Kidney tubule cell (primary cell): ENCODE results near the gene RASA3.
A peak's percentile ranks its signal among the peaks of the same experiment; 100 is the strongest.

Experiments used
- DNase-seq: peaks from one replicate; pipeline ENCODE4 v3.0.0-alpha.2; 2018; ENCODE audit warnings: low spot score

Gene RASA3

DNA sequence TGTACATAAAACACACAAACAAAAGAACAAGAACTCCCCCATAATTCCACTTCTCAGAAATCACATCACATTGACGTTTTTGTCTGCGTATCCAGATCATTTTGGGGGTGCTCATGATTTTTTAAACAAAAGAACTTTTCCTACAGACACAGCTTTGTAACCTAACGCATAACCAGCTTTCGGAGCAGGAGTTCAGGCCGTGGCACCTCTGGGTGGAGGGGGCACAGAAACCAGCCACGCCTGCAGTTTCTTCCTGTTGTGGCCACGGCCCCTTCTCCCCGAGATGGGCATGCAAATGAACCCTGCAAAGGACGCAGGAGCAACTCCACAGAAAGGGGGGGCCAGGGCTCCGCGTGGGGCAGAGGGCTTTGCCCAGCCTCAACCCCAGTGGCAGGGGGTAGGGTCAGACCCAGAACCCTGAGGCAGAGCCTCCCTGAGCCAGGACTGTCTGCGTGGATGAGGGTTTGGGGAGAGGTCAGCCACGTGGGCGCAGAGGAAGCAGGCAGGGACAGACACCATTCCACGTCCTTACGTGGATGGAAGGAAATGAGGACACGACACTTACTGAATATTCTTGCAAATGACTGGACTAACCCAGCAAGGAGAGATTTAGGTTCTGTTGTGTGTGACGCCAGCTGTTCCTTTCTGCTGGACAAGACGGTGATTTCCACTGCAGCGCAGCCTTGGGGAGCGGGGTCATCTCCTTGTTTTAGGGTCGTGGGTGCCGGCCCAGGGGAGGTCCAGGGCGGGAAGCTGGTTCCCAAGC, 64.4 kb downstream of the RASA3 start:
- no peak for DNase-seq

- no peak for DNase-seq
These were observed 65.0 kb downstream of the RASA3 start for GRCh38 chr13:114067381-114067885.

DNA sequence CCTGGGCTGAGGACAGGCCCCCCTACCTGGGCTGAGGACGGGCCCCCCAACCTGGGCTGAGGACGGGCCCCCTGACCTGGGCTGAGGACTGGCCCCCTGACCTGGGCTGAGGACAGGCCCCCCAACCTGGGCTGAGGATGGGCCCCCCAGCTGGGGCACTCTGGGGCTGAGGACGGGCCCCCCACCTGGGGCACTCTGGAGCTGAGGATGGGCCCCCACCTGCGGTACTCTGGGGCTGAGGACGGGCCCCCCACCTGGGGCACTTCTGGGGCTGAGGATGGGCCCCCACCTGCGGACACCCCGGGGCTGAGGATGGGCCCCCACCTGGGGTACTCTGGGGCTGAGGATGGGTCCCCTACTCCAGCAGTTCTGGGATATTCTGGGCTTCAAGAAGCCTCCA, 65.5 kb downstream of the RASA3 start:
- DNase-seq = no peak

DNA sequence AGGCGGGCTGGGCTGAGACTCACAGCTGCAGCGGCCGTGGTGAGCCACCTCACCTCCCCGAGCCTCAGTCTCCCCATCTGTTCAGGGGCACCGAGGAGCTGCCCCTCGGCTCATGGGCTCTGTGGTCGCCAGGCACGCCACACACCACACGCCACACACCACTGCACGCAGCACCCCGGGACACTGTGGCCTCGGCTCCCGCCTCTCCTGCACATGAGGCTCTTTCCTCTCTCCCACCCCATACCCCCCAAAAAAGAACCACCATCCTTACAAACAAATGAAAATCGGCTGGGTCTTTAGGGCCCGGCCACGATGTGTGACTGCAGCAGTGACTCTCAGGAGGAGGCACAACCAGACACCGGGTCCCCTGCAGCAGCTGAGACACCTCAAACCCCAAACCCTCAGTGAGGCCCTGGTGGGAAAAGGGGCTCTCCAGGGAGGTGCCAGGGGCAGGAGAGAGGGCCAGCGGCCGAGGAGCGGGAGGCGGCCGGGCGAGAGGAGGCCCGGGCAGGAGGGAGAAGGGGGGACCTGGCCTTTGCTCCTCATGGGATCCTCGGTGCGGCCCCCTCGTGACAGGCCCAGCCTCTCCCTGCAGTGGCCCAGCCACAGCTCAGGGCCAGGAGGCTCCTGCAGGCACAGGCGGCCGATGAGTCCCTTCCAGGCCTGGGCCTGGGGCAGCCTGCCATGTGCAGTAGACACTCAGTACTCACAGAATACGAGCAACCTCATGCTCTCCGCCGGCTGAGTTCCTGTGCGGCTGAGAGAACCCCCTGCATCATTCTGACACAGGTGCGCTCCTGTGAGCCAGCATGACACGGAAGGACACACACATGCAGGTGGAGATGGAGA, 66.3 kb downstream of the RASA3 start:
- DNase-seq = no peak

- DNase-seq = peak; percentile 94
These were observed 67.1 kb downstream of the RASA3 start for GRCh38 chr13:114065141-114065925.

DNA sequence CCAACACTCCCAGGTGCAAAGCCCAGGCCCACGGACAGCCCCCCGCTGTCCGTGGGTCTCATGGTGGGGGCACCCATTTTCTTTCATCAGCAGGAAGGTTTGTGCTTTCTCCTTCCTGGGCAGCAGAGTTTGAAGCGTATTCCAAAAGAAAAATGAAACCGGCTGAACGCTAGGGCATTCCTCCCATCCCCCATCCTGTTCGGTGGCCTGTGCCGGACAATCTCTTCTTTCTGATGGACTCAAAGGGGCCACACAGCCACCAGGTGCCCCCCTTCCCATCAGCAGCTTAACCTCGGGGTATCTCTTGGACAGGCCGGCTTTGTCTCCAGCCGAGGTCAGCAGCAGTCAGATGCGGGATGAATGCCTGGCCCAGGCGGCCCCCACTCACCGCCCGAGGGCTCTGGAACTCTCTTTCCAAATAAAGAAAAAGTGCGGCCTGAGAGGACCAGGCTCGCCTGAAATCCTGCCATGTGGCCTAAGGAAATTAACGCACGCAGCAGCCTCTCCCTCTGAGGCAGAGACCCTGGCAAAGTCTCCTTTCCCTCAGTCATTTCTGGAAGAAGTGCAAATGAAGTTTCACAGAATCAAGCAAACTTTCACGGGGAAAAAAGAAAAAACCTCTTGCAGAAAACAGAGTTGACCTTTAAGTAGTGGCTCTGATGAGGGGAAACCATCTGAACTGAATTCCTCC, 67.8 kb downstream of the RASA3 start:
- DNase-seq = peak; percentile 38

GRCh38 chr13:114063545-114064449, 68.6 kb downstream of the RASA3 start:
- DNase-seq = peak; percentile 32

DNA sequence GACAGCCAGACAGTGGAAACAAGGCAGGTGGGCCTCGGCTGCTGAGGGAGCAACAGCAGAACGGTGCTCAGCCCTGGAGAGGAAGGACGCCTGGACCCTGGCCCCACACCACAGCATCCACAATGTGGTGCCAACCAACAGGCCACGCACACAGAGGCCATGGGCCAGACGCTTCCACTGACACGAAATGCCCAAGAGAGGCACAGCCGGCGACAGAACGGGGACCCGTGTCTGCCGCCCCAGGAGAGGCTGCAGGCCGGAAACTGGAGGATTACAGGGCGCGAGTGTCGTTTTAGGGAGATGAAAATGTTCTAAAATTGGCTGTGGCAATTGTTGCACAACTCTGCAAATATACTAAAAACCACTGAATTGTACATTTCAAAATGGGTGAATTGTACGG, 69.7 kb downstream of the RASA3 start:
- no peak for DNase-seq

DNA sequence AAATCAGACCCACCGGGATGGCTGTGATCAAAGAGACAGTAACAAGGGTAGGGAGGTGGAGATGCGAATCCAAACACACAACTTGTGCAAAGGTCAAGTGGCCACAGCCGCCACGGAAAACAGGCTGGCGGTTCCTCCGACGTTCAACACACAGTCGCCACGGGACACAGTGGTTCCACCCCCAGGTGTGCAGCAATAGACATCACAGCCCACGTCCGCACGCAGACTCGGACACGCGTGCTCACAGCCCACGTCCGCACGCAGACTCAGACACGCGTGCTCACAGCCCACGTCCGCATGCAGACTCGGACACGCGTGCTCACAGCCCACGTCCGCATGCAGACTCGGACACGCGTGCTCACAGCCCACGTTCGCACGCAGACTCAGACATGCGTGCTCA, 70.1 kb downstream of the RASA3 start:
- no peak for DNase-seq

DNA sequence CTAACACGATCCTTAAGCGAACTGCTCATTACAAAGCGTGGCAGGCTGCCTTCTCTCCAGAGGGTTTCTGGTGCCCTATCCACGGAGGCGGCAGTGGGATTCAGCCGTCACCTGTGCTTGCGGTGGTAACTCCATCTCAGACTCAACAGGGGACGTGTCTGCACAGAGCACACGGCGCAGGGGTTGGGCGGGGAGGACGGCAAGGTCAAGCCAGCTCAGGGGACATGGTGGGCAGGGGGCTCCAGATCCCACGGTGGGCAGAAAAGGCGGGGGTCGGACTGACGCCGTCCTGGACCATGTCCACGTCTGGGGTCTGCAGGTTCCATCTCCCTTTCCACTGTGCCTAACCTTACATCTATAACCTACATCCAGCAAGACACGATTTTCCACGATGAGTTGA, 70.7 kb downstream of the RASA3 start:
- no peak for DNase-seq

- DNase-seq = no peak
These were observed 71.4 kb downstream of the RASA3 start for GRCh38 chr13:114061047-114061446.

DNA sequence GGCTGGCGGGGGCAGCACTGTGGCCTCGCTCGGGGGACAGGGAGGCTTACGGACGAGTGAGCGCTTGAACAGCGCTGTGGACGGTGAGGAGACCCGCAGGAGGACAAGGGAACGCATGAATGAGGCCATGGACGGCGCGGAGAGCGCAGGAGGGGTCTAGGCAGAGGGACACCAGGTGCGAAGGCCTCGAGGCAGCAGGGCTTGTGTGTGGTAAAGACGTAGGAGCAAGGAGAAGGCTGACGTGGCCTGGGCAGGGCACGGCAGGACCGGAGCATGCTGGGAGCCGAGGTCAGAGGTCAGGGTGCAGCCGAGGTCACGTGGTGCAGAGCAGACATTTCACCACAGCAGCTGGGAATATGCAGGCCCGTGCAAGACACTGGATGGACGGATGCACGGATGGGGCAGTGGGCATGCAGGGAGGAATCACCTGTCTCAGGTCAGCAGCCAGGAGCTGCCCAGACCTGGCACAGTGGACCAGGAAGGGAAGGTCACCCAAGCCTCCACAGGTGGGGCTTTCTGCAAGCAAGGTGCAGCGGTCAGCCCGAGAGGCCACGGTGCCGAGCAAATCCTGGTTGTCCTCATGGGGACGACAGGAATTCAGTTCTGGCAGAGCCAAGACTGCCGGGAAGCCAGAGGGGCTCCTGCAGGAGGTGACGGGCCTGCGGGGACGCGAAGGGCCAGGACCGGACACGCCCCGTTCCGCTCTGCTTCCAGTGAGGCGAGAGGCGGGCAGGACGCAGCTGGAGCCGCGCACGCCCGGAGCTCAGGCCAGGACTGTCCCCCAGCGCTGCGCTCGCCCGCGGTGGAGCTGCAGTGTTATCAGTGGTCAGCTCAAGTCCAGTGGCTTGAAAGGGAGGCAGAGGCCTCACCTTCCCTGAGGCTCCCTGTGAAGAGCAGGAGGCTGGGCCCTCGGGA, 72.2 kb downstream of the RASA3 start:
- peak; percentile 59 for DNase-seq

DNA sequence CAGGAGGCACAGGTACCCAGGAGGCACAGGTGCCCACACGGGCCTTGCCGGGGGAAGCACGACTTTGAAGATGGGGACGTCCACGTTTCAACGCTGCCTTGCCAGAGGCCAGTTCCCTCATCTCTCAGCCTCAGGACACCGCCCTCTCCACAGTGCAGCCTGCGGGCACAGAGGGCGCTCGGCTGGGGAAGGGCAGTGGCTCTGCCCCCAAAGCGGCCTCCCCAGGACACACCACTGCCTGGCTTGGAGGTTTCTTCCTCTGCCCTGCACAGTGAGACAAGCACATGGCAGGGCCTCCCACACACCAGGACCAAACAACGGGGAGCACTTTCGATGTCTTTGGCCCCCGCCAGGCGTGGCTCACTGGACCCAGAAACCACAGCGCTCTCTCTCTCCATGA, 73.0 kb downstream of the RASA3 start:
- DNase-seq = no peak

DNA sequence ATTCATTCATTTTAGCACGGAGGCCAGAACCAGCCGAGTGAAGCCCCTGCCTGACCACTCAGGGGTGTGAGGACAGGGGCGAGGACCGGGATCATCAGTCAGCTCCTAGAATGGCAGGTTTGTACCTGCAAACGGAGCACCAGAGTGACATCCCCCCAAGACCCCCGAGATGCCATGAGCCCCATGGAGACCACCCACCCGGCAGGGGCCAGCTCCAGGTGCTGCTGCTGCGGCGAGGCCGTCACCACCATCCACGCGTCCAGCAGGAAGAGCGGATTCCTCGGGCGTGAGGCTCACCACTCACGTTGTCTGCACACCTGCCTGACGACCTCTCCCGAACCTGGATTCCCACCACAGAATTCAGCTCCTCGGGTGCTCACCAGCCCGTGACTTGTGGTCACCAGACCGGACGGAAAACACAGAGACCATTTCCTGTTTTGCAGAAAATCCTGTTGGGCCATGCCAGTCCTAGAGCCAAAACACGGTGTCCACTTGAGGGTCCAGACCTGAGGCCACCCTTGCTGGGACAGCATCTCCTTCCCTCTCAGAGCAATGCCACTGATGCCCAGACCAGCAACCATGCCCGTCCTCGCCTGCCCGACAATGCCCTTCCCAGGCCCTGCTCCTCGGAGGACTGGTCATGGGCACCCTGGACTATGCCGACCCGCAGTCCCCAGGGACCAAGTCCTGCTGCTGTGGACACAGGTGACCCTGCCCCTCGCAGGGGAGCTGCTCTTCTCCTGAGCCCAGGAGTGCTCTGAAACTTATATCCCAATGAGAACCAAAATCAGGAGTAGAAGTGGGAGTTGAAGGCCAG, 74.2 kb downstream of the RASA3 start:
- peak; percentile 66 for DNase-seq

GRCh38 chr13:114057166-114058050, 75.0 kb downstream of the RASA3 start:
- no peak for DNase-seq

DNA sequence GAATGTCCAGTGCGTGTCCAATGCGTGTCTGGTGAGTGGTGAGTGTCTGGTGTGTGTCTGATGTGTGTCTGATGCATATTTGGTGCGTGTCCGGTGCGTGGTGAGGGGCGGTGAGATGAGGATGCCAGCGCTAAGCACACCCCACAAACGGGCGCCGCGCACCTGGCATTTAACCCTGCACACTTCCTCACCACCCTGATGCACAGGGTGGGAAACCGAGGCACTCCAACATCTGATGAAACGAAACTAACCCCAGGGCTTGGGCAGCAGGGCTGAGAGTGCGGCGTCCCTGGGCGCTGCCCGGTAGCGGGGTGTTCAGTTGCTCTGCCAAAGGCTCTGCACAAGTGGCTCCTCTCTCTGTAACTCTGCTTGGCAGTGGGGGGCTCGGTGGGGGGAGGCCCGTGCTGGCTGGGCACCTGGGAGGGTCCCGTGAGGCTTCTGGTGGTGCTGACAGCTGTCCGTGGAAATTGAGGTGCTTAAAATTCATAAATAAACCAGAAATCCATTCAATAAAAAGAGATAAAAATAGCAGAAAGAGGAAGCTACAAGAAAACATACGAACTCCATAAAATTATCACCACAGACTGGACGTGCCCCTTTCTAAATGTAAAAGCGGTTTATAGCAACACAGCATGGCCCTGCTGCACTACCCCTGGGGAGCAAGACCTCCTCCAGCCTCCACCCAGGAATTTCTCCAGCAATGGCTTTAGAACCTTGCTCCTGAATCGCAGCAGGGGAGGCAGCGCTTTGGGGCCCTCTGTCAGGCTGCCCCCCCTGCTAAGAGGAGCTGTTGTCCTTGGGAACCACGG, 76.0 kb downstream of the RASA3 start:
- DNase-seq = no peak

- DNase-seq = no peak
These were observed 76.7 kb downstream of the RASA3 start for GRCh38 chr13:114055766-114056165.
